Loucy (cell line): ENCODE results near the gene TNS4.

ENCODE experiments used
- EZH2phosphoT487 ChIP-seq: fragments of 200-600 bp; IDR thresholded peaks from 2 replicates; pipeline ENCODE4 v1.6.1; 2018; ENCODE audit warnings: antibody characterized with exemption, mild to moderate bottlenecking, moderate library complexity, borderline replicate concordance
- TF ChIP-seq, protein P1 (sequence below): fragments of 200-600 bp; sonication (generic); conservative IDR thresholded peaks from 2 replicates; pipeline ENCODE4 v1.5.1; 2014; ENCODE audit warnings: mild to moderate bottlenecking, antibody characterized with exemption, low read length

DNA sequence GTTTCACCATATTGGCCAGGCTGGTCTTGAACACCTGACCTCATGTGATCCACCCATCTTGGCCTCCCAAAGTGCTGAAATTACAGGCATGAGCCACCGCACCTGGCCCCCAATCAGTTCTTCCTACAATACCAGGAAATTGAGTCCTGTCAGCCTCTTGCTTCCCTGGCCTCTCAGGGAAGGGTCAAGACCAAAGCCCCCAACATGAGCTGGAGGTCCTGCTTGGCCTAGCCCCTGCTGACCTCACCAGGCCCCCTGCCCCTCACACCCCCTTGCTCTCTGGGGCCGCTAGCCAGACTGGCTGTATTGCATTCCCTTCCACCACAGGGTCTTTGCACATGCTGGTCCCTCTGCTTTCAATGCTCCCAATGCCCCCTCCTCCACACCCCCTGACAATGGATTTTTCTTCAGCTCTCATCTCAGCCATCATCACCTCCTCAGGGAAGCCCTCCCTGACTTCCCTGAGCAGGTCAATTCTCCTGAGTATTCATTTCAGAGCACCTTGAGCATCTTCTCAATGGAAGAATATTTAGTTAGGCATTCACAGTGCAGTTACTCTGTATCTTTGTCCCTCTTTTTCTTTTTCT, 34.0 kb downstream of the TNS4 start:
- TF ChIP-seq, protein P1, sequence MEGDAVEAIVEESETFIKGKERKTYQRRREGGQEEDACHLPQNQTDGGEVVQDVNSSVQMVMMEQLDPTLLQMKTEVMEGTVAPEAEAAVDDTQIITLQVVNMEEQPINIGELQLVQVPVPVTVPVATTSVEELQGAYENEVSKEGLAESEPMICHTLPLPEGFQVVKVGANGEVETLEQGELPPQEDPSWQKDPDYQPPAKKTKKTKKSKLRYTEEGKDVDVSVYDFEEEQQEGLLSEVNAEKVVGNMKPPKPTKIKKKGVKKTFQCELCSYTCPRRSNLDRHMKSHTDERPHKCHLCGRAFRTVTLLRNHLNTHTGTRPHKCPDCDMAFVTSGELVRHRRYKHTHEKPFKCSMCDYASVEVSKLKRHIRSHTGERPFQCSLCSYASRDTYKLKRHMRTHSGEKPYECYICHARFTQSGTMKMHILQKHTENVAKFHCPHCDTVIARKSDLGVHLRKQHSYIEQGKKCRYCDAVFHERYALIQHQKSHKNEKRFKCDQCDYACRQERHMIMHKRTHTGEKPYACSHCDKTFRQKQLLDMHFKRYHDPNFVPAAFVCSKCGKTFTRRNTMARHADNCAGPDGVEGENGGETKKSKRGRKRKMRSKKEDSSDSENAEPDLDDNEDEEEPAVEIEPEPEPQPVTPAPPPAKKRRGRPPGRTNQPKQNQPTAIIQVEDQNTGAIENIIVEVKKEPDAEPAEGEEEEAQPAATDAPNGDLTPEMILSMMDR: no peak
- TF ChIP-seq EZH2phosphoT487: no peak
